OCI-M2 (cell line): ENCODE data around the gene PEX13.
"Not testable (repeated sequence)": the region's sequence is repeated elsewhere in the genome, so short reads cannot be mapped to it uniquely, and the experiment has no call there.

Experiments
- DNase-seq: peaks from one replicate; lab custom pipeline; 2025; ENCODE audit not compliant: unreplicated experiment; lab: John Stamatoyannopoulos, UW

Gene PEX13, protein sequence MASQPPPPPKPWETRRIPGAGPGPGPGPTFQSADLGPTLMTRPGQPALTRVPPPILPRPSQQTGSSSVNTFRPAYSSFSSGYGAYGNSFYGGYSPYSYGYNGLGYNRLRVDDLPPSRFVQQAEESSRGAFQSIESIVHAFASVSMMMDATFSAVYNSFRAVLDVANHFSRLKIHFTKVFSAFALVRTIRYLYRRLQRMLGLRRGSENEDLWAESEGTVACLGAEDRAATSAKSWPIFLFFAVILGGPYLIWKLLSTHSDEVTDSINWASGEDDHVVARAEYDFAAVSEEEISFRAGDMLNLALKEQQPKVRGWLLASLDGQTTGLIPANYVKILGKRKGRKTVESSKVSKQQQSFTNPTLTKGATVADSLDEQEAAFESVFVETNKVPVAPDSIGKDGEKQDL

DNA sequence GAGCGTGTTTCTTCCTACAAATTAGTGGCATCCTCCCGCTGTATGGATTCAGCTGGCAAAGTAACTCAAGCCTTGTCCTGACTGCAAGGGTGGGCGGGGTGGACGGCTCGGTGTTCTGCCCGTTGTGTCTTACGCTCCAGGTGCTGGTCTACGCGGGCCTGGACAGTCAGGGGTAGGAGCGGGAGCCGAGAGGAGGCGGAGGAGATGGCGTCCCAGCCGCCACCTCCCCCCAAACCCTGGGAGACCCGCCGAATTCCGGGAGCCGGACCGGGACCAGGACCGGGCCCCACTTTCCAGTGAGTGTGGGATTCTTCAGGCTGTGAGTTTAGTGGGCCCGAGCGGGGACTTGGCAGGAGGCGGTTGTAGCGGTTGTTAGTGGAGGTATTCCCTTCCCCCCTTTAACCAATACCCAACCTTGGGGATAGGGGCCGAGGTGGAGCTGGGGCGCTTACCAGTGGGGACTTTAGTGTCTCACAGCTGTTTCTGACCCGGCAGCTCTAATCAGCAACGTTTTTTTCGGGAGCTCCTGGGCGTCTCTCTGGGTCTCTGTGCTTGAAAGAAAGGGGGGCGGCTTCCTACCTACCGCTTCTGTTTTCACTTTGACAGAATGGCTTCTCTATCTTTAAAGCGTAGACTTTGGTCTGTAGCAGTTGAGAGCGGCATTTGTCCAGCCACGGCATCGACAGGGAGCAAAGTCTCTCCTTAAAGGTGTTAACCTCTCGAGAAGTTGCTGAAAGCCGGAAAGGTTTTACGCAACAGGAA, at the start of gene PEX13, which contains the start of gene PUS10:
TSS of gene PEX13 (plus strand) at position 165 of the 762 bp plus-strand sequence. CDS start at position 205, 40 bp downstream.
TSS of gene PUS10 (minus strand) at position 700 of the 762 bp plus-strand sequence. CDS start 6,365 bp downstream, outside the sequence.
- no peak for DNase-seq

DNA sequence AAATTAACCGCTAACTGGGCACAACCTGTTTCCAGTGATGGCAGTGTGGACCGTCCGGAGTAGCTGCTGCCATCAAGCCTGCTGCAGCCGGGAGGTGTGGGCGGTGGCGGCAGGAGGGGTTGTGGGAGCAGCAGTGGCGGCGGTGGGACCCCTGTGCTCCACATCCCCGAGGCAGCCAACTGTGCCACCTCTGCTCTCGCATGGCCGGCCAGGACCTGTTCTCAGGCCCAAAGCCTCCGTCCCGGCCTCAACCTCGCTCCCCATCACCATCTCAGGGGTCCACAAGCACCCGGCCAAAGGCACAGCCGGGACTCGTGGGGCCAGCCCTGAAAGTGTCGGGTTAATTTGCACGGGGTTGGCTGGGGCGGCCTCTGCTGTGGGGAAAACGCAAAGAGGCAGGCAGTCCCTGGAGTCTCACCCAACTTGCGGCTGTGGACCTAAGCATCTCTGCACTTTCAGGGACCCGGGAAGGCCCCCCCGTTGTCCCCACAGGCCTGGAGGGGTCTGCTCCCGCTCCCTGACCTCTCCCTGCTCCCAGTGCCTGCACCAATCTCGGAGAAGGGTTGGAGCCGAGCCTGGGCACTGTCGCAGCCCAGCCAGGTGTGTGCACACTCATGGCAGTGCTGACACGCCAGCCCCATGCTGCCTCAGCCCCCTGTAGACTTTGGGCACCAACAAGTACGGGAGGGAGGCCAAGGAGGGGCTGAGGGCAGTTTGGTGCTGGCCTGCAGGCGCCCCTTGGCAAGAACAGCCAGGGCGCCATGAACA, 44.4 kb upstream of the PEX13 start:
- no peak for DNase-seq

GRCh38 chr2:60973705-60974104, 43.8 kb upstream of the PEX13 start:
- no peak for DNase-seq

DNA sequence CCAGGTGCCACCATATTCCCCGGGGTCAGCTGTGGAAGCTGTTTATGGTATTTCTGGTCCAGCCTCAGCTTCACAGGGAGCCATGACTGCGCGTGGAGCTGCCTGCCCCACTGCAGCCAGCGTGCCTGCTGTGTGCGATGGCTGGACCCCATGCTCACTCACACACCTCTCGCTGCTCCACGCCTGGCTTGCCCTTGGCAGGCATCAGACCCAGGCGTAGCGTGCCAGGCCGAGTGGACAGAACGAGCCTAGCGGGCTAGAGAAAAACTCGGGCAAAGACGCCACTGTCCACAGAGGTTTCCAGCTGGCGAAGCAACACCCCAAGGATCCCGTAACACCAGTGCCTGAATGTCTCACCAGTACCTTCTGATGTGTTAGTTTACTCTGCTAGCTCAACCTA, 42.9 kb upstream of the PEX13 start:
- DNase-seq: no peak

DNA sequence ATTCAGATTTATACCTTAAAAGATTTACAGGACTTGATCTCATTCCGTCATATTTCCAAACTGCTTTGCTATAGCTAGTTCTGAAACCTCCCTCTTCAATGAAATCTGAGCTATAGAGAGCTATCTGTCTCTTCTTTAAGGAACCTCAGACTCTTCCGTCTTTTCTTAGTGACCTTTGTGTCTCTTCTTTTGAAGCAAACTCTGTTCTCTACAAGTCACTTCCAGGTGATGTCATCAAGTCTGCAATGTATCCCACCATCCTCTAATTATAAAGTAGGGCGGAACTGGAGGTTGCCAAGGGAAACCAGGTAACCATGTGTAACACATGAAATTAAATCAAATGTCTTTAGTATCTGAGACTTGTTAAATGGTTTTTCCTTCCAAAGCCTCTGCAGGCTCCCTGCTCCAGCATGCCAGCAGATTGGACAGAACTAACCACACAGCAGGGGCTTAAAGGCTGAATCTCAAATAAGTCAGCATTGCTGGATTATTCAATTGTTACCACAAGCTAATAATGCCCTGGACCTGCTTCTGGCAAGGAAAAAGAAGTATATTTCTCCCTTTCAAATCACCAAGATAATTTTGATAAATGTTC, 41.2 kb upstream of the PEX13 start:
- no peak for DNase-seq

DNA sequence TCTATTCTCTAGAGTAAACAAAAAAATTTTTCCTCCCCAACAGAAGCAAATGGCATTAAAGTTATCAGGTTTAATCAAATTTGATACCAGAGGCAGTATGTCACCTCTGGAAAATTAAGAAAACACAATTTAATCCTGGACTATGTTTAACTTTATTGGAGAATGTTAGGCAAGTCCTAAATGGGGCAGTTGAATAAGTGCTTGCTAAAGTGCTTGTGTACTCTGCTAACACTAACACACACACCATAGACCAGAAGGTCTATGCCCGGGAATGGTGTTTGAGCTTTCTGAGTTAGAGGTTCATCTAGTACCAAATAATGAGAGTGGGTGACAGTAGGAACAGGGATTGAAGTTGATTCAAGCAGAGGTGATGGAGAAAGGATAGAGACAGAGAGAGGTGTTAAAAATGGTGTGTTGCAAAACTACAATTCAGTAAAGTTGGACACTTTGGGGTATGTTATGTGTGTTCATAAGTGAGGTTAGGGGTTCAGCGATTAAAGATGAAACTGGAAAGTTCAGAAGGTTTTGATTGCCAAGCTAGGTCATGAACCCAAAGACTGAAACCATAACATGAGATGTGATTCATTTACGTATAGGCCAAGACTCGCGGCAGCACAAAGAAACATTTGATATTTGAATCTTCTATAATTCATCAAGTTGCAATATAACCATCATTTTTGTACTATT, 40.5 kb upstream of the PEX13 start:
- no peak for DNase-seq

DNA sequence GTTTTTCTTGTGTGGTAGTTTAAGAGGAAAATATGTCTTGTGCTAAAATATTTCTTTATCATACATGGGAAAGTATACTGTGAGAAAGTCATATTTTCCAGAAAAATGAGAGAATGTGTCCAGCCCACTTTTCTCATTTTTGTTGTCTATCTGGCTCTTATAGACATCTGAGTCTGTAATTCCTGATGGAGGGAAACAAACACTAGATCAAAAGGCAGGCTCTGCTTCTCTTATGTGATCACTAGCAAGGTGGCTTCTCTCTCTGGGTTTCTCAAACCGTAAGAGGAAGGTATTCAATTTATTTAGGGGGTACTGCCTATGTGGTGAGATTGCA, 40.0 kb upstream of the PEX13 start:
- no peak for DNase-seq

DNA sequence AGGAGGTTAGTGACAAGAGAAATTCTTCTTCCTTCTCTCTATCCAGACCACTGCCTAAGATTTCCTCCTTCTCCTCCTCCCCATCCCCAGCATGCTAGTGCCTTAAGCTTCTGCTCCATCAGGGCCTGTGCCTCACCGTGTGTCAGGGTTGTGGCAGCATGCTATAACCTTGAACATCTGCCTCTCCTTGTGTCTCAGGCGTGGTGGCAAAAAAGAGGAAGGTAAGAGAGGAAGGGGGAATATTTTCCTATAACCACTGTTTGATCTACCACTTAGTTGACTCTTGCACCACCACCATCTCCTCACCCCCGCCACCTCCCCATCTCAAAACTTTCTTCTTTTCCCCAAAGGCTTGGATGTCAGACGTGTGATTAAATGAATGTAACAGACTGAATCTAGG, 38.3 kb upstream of the PEX13 start:
- DNase-seq: no peak

- DNase-seq: no peak
Measured at GRCh38 chr2:60980071-60980815, 37.3 kb upstream of the PEX13 start.

- DNase-seq: not testable (repeated sequence)
Measured at GRCh38 chr2:60982066-60982465, 35.5 kb upstream of the PEX13 start.

DNA sequence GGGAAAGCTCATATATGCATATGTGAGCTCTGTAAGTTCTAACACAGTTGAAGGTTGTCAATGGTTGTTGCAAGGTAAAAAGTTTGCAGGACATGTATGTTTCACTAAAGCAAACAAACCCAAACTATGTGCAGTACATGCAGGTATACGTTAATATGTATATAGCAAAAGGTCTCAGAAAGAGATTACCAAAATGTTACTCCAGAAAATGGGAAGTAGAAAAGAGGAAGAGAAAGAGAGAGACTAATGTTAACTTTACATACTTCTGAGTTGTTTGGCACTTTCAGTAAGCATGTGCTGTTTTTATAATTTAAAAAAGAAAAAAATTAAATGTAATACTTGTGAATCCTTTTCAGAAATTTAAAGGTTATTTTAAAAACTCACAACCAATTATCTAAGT, 32.8 kb upstream of the PEX13 start:
- no peak for DNase-seq

- DNase-seq: no peak
Measured at GRCh38 chr2:60987041-60987440, 30.5 kb upstream of the PEX13 start.

- not testable (repeated sequence) for DNase-seq
Measured at GRCh38 chr2:60987656-60988055, 29.9 kb upstream of the PEX13 start.

GRCh38 chr2:60989259-60989658, 28.3 kb upstream of the PEX13 start:
- DNase-seq: no peak

GRCh38 chr2:60991644-60992043, 25.9 kb upstream of the PEX13 start:
- DNase-seq: no peak

GRCh38 chr2:60992985-60993392, 24.5 kb upstream of the PEX13 start:
- no peak for DNase-seq

DNA sequence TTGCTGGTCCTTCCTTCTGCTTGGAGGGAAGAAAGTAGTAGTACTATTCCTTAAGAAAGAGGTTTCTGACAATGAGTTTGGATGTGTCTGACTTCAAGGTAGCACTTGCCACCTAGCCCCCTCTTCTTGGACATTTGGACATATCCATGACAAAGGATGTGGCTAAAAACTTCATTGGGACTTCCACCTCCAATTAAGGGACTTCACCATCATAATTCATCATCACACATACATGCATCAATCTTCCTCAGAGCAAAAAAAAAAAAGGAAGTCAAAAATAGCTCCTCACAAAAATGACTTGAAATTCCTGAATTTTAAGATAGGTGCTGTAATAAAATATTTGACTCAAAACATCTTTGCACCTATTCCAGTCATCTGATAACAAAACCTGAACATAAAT, 23.4 kb upstream of the PEX13 start:
- DNase-seq: no peak

GRCh38 chr2:60998628-60999545, 18.6 kb upstream of the PEX13 start:
- DNase-seq: no peak

- DNase-seq: no peak
Measured at GRCh38 chr2:61005736-61006135, 11.8 kb upstream of the PEX13 start.
